PFSK-1 (cell line): ENCODE measurements around the gene SCUBE1.

Experiments
- FOXP2 ChIP-seq: optimal IDR thresholded peaks from 2 replicates; pipeline ENCODE3; 2011; ENCODE audit warnings: borderline replicate concordance, control low read depth, inconsistent platforms; ENCODE audit not compliant: insufficient read depth; ENCODE audit errors: extremely low read length, extremely low read depth
- POLR2AphosphoS5 ChIP-seq: IDR thresholded peaks from 2 replicates; pipeline ENCODE4 v1.6.1; 2012; ENCODE audit warnings: low read depth, mild to moderate bottlenecking, control low read depth, low read length, moderate library complexity
- SIN3A ChIP-seq: IDR thresholded peaks from 2 replicates; pipeline ENCODE4 v1.6.1; 2012; ENCODE audit warnings: mild to moderate bottlenecking, low read length, moderate library complexity, borderline replicate concordance; ENCODE audit not compliant: insufficient read depth
- TAF1 ChIP-seq: IDR thresholded peaks from 2 replicates; pipeline ENCODE4 v1.6.1; 2012; ENCODE audit warnings: low read length, control low read depth, borderline replicate concordance; ENCODE audit not compliant: insufficient read depth
- TF ChIP-seq, protein P1 (sequence below), 2 experiments: IDR thresholded peaks; 2 replicates each; pipeline versions ENCODE4 v1.6.1 to v1.8.0; 2011 to 2012; ENCODE audit warnings: low read depth in 2 of 2, low read length in 2 of 2, control low read depth in 1 of 2, inconsistent platforms in 1 of 2, mild to moderate bottlenecking in 1 of 2, moderate library complexity in 1 of 2; ENCODE audit not compliant: insufficient read depth in 1 of 2

Gene SCUBE1

GRCh38 chr22:43240614-43241013 is 102.6 kb downstream of the SCUBE1 start:
- TF ChIP-seq, protein P1, sequence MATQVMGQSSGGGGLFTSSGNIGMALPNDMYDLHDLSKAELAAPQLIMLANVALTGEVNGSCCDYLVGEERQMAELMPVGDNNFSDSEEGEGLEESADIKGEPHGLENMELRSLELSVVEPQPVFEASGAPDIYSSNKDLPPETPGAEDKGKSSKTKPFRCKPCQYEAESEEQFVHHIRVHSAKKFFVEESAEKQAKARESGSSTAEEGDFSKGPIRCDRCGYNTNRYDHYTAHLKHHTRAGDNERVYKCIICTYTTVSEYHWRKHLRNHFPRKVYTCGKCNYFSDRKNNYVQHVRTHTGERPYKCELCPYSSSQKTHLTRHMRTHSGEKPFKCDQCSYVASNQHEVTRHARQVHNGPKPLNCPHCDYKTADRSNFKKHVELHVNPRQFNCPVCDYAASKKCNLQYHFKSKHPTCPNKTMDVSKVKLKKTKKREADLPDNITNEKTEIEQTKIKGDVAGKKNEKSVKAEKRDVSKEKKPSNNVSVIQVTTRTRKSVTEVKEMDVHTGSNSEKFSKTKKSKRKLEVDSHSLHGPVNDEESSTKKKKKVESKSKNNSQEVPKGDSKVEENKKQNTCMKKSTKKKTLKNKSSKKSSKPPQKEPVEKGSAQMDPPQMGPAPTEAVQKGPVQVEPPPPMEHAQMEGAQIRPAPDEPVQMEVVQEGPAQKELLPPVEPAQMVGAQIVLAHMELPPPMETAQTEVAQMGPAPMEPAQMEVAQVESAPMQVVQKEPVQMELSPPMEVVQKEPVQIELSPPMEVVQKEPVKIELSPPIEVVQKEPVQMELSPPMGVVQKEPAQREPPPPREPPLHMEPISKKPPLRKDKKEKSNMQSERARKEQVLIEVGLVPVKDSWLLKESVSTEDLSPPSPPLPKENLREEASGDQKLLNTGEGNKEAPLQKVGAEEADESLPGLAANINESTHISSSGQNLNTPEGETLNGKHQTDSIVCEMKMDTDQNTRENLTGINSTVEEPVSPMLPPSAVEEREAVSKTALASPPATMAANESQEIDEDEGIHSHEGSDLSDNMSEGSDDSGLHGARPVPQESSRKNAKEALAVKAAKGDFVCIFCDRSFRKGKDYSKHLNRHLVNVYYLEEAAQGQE (IDR thresholded peaks at IDR 0.05; ENCODE audit: insufficient read depth in 1 of 2, low read depth in 2 of 2, low read length in 2 of 2), result no peak
- TF ChIP-seq SIN3A, result no peak
- no peak for TF ChIP-seq POLR2AphosphoS5
- no peak for TF ChIP-seq TAF1
- no peak for TF ChIP-seq FOXP2

DNA sequence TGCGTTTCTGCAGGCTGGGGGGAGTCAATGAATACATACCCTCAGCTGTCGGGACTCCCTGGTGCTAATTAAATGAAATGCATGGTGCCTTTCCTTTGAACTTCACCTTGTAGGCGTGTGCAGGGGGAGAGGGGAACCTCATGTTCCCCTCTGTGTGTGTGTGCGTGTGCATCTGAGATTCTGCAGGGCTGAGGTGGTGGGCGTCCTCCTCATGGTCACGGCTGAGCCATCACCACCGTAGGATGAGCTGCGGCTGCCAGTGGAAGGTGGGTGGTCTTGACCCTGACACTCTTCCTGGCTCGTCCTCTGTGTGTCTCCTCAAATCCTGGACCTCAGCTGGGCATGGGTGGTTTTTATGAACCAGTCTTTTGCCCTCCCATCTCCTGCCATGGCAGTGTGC is 103.2 kb downstream of the SCUBE1 start:
- TF ChIP-seq POLR2AphosphoS5 (no peak), SIN3A (no peak), TAF1 (no peak), FOXP2 (no peak)
- TF ChIP-seq, protein P1 (IDR thresholded peaks at IDR 0.05; ENCODE audit: insufficient read depth in 1 of 2, low read depth in 2 of 2, low read length in 2 of 2), result no peak

DNA sequence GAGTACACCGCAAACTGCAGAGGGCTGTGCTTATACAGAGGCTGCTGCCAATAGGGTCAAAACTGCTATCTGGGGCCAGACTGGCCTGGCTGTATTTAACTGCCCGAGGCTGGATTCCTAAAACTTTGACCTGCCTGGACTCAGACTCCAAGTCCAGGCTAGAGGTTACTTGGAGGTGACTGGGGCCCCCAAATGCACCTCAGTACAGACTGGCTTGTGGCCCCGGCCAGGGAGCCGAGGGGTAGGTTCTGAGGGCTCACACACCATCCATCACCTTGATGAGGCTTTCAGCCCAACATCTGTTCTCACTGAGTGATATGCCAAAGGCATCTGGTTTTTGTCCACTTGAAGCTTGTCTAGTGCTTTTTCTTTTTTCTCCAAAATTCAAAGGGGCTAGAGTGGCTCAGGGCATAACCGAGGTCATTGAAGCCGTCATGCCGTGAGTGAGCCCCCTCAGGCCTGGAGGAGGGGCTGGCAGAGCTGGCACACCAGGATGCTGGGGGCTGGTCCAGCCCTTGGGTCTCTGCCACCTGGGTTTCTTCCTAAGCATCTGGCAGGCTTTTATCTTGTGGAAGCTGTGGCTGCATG is 103.9 kb downstream of the SCUBE1 start:
- TF ChIP-seq SIN3A (no peak), FOXP2 (no peak), TAF1 (no peak), POLR2AphosphoS5 (no peak)
- TF ChIP-seq, protein P1 (IDR thresholded peaks at IDR 0.05; ENCODE audit: insufficient read depth in 1 of 2, low read depth in 2 of 2, low read length in 2 of 2), result no peak

DNA sequence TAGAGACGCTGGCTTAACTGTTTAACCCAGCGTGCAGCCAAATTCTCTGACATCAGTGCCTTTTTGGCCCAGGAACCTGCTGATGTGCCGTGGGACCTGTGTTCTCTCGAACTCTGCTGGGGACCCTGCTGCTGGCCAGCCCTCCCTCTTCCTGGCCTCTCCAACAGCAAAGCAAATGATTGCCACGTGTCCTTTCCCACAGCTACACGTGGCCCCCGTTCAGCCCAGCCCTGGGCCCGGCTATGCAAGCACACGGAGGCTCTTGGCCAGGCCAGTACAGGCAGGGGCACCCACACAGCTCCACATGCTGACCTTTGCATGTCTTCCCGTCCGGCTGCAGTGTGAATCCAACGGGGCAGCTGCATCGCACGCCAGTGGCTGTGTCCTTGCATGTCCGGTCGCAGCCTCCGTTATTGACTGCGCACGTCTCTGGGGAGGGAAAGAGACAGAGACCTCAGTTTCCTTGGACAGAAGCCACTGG is 104.6 kb downstream of the SCUBE1 start:
- no peak for TF ChIP-seq FOXP2
- no peak for TF ChIP-seq POLR2AphosphoS5
- TF ChIP-seq, protein P1 (IDR thresholded peaks at IDR 0.05; ENCODE audit: insufficient read depth in 1 of 2, low read depth in 2 of 2, low read length in 2 of 2), result no peak
- TF ChIP-seq SIN3A, result no peak
- no peak for TF ChIP-seq TAF1
